Stimulated activated naive CD4-positive, alpha-beta T cell (primary cell): ENCODE results near the gene MYH8.

ENCODE experiments used
- DNase-seq, 6 experiments: peaks; one replicate each; lab custom pipeline; 2025; lab: John Stamatoyannopoulos, UW

Gene MYH8

DNA sequence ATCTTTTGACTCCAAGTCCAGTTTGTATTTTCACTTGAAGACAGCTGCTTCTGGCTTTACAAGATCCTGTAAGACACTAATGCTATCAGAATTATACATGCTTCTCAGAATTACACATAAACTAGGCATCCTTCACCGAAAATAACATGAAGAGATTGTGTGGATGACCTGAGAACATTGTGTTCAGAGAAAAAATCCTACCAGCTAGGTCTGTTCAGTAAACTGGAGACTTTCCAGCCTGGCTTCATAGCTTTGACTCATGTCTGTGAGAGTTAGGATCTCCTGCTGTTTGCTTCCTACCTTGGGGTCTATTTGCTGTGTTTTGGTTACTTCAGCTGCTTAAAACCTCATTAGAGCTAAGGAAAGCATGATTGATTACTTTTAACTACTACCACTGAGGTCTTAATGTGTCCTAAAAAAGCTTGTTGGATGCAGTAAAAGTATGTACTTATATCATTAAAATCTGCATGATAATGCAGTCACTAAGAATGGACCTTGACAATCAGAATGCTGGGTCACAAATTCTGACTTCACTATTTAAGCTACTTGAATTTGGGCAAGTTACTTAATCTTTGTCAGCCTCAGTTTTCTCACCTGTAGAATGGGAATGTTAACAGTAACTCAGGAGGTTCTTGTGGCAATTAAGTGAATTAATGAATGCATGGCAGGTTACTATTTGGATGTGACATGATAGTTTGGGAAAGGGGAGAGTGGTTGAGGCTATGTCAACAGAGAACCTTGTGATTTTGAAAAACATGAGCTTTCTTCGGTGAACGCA is 40.9 kb downstream of the MYH8 start:
- no peak for DNase-seq

- no peak for DNase-seq
These were observed 48.8 kb downstream of the MYH8 start, which contains the start of gene MYH13 for GRCh38 chr17:10372906-10373305. TSS of gene MYH13 (minus strand) at chr17:10373006. CDS start at chr17:10364530, 8,476 bp downstream.

GRCh38 chr17:10370016-10370608 is 51.6 kb downstream of the MYH8 start:
- no peak for DNase-seq

DNA sequence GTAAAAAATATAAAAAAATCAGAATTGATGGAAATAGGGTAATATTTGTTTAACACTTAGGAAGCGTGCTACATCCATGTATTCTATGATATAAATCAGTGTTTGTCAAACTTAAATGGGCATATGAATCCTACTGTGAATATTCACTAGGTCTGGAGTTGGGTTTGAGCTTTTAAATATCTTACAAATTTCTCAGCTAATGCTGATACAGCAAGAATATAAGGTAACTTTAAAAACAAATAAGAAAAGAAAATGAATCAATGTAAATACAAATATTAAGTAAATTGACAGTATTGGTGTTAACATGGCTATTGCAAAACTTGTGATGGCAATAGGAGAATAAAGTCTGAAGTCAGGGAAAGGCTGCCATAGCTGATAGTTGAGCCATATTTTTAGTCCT is 52.5 kb downstream of the MYH8 start:
- no peak for DNase-seq

DNA sequence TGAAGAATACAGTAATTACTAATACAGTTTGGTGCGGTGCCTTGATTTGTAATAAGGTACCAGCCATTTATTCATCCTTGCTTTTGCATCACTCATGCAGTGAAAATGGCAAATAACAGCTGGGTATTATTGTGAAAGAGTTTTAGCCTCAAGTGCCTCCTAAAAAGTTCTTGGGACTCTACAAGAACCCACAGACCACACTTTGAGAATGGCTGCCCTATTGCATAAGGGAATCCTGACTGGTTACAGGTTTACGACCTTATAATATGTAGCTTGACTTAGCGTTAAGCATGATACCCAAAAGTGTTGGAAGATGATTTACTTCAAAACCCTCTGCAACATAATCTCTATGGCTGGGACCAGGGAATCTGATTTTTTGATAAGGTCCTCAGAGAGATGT is 53.2 kb downstream of the MYH8 start:
- DNase-seq, result no peak

DNA sequence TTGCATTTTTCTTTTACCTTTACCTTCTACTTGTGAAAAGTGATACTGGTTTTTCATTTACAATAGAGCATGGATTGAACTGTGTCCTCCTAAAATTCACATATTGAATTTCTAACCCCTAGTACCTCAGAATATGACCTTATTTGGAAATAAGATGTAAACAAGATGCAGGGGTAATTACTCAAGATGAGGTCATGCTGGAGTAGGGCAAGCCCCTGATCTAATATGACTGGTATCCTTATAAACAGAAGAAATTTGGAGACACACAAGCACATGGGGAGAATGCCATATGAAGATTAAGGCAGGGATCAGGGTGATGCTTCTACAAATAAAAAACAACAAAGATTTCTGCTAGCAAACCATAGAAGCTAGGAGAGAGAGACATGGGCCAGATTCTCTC is 61.2 kb downstream of the MYH8 start:
- no peak for DNase-seq

- DNase-seq, result no peak
These were observed 64.0 kb downstream of the MYH8 start for GRCh38 chr17:10357768-10358167.

- no peak for DNase-seq
These were observed 67.1 kb downstream of the MYH8 start for GRCh38 chr17:10354651-10355050.

- no peak for DNase-seq
These were observed 68.9 kb downstream of the MYH8 start for GRCh38 chr17:10352893-10353292.

DNA sequence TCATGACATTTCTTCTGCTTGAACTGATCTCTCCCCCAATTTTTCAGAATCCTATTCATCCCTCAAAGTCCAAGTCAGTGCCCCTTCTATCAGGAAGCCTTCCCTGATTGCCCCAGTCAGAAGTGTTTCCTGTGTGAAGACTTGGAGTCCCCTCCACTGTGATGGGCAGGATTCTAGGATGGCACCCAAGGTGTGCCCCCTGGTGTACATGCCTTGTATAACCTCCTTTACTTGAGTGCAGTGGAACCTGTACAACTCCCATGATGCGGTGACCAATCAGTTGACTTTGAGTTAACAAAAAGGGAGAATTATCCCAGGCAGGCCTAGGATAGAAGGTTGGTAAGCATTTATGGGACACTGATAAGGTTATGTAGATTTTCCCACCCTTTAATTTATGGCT is 72.3 kb downstream of the MYH8 start:
- DNase-seq, result no peak

DNA sequence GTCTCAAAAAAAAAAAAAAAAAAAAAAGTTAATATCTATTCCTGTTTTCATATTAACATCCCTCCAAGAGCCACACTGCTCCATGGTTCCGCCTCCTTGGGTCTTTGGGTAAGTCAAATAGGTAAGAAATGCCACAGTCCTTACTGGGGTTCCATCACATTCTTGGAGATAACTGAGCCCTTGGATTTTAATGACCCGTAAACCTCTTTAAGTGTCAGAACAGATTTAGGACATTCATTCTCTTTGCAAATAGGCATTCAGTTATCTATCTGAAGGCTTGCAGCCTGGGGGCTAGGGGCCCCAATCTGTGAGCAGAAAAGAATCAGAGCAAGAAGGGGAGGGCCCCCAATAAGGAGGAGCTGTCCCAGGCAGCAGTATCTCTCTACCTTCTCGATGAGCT is 76.9 kb downstream of the MYH8 start:
- no peak for DNase-seq
